ENCODE results near the gene MCF2L. TPM values are rescaled to one million over a fixed set of nuclear protein-coding genes. Genes with fewer than 3 reads are reported as not detected.
A peak's percentile ranks its signal among the peaks of the same experiment; 100 is the strongest.

MCF2L gene
- total and polyA plus RNA-seq, 2 experiments from 2014 or later, result 27.6 to 38.6 TPM

DNA sequence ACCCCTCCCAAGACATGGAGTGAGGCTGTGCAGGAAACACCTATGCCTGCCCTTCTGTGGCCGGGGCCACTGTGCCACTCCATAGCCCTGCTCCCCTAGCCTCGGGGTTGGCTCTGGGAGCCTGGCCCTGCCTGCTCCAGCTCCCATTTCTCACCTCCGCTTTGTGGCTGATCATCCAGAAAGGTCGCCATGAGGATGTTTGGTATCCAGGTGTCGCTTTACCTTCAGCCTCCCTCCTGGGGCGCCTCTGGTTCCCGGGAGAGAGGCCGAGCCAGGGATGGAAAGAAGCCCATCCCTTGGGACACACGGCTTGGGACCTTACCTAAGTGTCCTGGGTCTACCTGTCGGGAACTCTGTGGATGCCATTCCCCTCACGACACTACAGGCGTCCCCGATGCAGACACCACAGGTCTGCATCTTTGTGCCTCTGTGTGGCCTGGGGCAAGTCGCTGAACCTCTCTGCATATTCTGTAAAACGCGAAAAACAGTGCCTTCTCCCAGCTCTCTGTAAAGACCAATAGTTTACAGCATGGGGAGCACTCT is 3.4 kb upstream of the MCF2L start:
- Histone ChIP-seq H3K27me3 (peaks cover 7% of the 10 kb centered on the region), H3K27ac (no peak overlapping the region), H3K4me3 (no peak overlapping the region), H3K4me1 (ENCODE audit: low read depth) (no peaks in the 10 kb centered on the region), H3K36me3 (no peaks in the 10 kb centered on the region), H3K9me3 (ENCODE audit: low read depth) (no peaks in the 10 kb centered on the region)
- no peak for DNase-seq (ENCODE audit: low read depth in 1 of 2, low spot score in 1 of 2)
- TF ChIP-seq, protein P1, sequence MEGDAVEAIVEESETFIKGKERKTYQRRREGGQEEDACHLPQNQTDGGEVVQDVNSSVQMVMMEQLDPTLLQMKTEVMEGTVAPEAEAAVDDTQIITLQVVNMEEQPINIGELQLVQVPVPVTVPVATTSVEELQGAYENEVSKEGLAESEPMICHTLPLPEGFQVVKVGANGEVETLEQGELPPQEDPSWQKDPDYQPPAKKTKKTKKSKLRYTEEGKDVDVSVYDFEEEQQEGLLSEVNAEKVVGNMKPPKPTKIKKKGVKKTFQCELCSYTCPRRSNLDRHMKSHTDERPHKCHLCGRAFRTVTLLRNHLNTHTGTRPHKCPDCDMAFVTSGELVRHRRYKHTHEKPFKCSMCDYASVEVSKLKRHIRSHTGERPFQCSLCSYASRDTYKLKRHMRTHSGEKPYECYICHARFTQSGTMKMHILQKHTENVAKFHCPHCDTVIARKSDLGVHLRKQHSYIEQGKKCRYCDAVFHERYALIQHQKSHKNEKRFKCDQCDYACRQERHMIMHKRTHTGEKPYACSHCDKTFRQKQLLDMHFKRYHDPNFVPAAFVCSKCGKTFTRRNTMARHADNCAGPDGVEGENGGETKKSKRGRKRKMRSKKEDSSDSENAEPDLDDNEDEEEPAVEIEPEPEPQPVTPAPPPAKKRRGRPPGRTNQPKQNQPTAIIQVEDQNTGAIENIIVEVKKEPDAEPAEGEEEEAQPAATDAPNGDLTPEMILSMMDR (IDR thresholded peaks at IDR 0.05; ENCODE audit: low read depth, low read length), result no peak

DNA sequence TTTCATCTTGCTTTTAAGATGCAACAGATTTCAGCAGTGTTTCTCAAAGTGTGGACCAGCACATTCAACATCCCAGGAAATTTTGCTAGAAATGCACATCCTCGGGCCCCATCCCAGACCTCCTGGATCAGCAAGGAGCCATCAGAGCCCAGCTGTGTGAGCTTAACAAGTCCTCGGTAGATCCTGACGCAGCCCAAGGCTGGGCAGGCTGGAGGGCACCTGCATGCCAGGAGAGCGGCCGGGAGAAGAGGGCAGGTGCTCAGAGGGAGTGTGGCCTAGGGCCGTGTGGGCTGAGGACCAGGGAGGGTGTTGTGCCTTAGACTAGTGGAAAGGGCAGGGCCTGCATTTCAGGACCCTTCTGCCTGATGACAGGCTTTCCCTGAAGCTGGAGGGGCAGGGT is 2.2 kb upstream of the MCF2L start:
- H3K4me1 ChIP-seq (ENCODE audit: low read depth), result no peaks in the 10 kb centered on the region
- no peak overlapping the region for H3K4me3 ChIP-seq
- TF ChIP-seq, protein P1 (IDR thresholded peaks at IDR 0.05; ENCODE audit: low read depth, low read length), result no peak
- H3K27ac ChIP-seq, result no peak overlapping the region
- peaks cover 13% of the 10 kb centered on the region for H3K27me3 ChIP-seq
- no peaks in the 10 kb centered on the region for H3K9me3 ChIP-seq (ENCODE audit: low read depth)
- DNase-seq (ENCODE audit: low read depth in 1 of 2, low spot score in 1 of 2), result no peak
- H3K36me3 ChIP-seq, result no peaks in the 10 kb centered on the region

DNA sequence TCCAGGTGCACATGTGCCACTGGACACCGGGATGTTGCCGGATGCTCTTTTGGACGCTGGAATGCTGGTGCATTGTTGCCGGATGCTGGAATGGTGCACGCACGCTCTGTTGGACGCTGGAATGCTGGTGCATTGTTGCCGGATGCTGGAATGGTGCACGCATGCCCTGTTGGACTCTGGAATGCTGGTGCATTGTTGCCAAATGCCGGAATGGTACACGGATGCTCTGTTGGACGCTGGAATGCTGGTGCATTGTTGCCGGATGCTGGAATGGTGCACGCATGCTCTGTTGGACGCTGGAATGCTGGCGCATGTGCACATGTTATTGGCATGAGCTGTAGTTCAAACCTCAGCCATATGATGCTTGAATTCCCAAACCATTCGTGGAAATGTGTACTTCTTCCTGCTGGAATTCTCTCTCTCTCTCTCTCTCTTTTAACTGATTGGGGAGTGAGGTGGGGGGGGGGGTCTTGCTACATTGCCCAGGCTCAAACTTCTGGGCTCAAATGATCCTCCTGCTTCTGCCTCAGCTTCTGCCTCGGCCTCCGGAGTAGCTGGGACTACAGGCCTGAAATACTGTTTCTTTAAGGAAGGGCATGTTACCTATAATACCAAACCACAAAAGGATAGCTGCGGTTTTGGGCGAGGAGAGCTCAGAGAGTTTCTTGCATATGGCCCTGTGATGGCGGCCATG is 1.2 kb upstream of the MCF2L start:
- no peaks in the 10 kb centered on the region for H3K4me1 ChIP-seq (ENCODE audit: low read depth)
- H3K4me3 ChIP-seq, result peak overlapping the region; percentile 68
- no peaks in the 10 kb centered on the region for H3K9me3 ChIP-seq (ENCODE audit: low read depth)
- no peak for DNase-seq (ENCODE audit: low read depth in 1 of 2, low spot score in 1 of 2)
- no peak overlapping the region for H3K27ac ChIP-seq
- no peaks in the 10 kb centered on the region for H3K36me3 ChIP-seq
- peaks cover 13% of the 10 kb centered on the region for H3K27me3 ChIP-seq
- TF ChIP-seq, protein P1 (IDR thresholded peaks at IDR 0.05; ENCODE audit: low read depth, low read length), result no peak

DNA sequence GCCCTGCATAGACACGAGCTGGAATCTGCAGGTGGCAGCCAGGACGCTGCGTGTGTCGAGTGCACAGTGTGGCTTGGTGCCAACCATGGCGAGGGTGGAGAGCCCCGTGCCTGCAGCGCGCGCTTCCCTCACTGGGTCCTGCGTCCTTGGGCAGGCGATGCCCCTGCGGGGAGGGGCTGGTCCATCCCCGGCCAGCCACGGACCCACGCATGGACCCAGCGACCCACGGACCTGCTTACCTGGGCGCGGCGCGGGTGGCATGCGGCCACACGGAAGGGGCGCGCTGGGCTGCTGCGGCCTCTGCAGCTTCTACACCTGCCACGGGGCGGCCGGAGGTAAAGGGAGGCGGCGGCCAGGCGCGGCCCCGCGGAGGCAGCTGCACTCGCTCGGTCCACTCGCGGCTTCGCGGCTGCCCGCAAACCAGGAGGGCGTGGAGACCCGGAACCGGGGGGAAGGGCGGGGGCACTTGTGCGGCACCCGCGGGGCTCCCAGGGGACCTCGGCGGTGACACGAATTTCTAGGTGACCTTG is 569 bp upstream of the MCF2L start:
- DNase-seq (ENCODE audit: low read depth in 1 of 2, low spot score in 1 of 2), result peak in 1 of 2 donors; percentile 39
- no peak overlapping the region for H3K27ac ChIP-seq
- H3K4me1 ChIP-seq (ENCODE audit: low read depth), result no peaks in the 10 kb centered on the region
- no peaks in the 10 kb centered on the region for H3K36me3 ChIP-seq
- H3K9me3 ChIP-seq (ENCODE audit: low read depth), result no peaks in the 10 kb centered on the region
- H3K27me3 ChIP-seq, result peaks cover 13% of the 10 kb centered on the region
- H3K4me3 ChIP-seq, result peak overlapping the region; percentile 68
- TF ChIP-seq, protein P1 (IDR thresholded peaks at IDR 0.05; ENCODE audit: low read depth, low read length), result no peak

DNA sequence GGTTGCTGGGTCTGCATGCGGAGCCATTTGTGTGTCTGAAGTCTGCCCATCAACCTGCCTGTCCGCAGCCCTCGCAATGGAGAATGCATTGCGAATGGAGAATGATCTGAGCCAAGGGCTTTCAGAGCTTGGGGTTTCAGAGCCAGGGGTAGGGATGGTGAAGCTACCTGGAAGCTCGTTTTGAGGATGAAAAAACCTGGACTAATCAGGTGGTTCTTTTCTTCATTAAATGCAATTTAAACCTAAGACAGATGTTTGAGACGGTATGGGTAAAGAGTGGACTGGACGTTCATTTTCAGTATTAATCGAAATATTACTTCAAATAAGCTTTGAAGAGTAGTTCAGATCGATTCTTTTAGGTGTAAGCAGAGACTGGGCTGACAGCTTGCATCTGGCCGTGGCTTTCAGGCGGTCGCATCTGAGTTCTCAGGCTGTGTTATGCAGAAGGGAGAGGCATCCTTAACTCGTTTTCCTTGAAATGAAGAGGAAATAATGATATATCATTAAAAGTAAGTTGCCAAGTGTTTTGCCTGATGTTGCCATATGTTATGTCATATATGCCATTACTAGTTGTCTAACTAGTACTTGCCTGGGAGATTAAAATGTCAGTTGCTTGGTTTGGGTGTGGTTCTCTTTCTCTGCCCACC is 801 bp downstream of the MCF2L start:
- Histone ChIP-seq H3K27ac (no peak overlapping the region), H3K27me3 (peaks cover 13% of the 10 kb centered on the region), H3K9me3 (ENCODE audit: low read depth) (no peaks in the 10 kb centered on the region), H3K4me1 (ENCODE audit: low read depth) (no peaks in the 10 kb centered on the region), H3K4me3 (peak overlapping the region; percentile 68), H3K36me3 (no peaks in the 10 kb centered on the region)
- TF ChIP-seq, protein P1 (IDR thresholded peaks at IDR 0.05; ENCODE audit: low read depth, low read length), result no peak
- DNase-seq (ENCODE audit: low read depth in 1 of 2, low spot score in 1 of 2), result no peak
